CD14-positive monocyte (primary cell): ENCODE measurements around the gene KCNJ2. TPM values are rescaled to one million over a fixed set of nuclear protein-coding genes. Genes with fewer than 3 reads are reported as not detected.

Experiments
- DNase-seq, 3 donors: peaks; one replicate each; pipeline ENCODE4 v3.0.0-alpha.2; 2011 to 2022
- H2AFZ ChIP-seq: 2 replicates; pipeline ENCODE4 v1.6.0; 2012; ENCODE audit warnings: mild to moderate bottlenecking, low read depth, low read length, inconsistent platforms; ENCODE audit not compliant: insufficient read depth, poor library complexity, severe bottlenecking
- H3K27ac ChIP-seq, 2 donors: 1 replicate in 1 of 2; 2 replicates in 1 of 2; pipeline ENCODE4 v1.5.1; 2012 to 2013; ENCODE audit warnings: low read length in 2 of 2, control low read depth in 1 of 2, inconsistent platforms in 1 of 2, low read depth in 1 of 2, mild to moderate bottlenecking in 1 of 2
- H3K27me3 ChIP-seq, 2 donors: one replicate each; pipeline versions ENCODE4 v1.6.0 to v1.6.1; 2011 to 2013; ENCODE audit warnings: low read length in 2 of 2; ENCODE audit not compliant: control insufficient read depth in 2 of 2, insufficient read depth in 2 of 2
- H3K36me3 ChIP-seq, 2 donors: replicated peaks in 1 of 2; 1 replicate in 1 of 2; 2 replicates in 1 of 2; pipeline versions ENCODE4 v1.5.1 to v1.6.1; 2012 to 2013; ENCODE audit warnings: low read length in 2 of 2, control low read depth in 1 of 2, inconsistent platforms in 1 of 2, mild to moderate bottlenecking in 1 of 2; ENCODE audit not compliant: insufficient read depth in 2 of 2, control insufficient read depth in 1 of 2
- H3K4me1 ChIP-seq, 2 donors: 1 replicate in 1 of 2; 2 replicates in 1 of 2; pipeline versions ENCODE4 v1.5.1 to v1.6.1; 2012 to 2013; ENCODE audit warnings: low read length in 2 of 2, control low read depth in 1 of 2, inconsistent platforms in 1 of 2, mild to moderate bottlenecking in 1 of 2, moderate library complexity in 1 of 2; ENCODE audit not compliant: insufficient read depth in 2 of 2, control insufficient read depth in 1 of 2
- H3K4me2 ChIP-seq: replicated peaks from 2 replicates; pipeline ENCODE3; 2012; ENCODE audit warnings: low read length, moderate library complexity, mild to moderate bottlenecking; ENCODE audit not compliant: poor library complexity, severe bottlenecking; ENCODE audit errors: extremely low read depth
- H3K4me3 ChIP-seq, 3 experiments: fragments of 200-600 bp in 1 of 3; sonication (generic) in 1 of 3; replicated peaks in 1 of 3; 1 replicate in 2 of 3; 2 replicates in 1 of 3; pipeline ENCODE4 v1.5.1; 2011 to 2013; ENCODE audit warnings: low read length in 3 of 3, mild to moderate bottlenecking in 3 of 3, control low read depth in 2 of 3, low read depth in 2 of 3, inconsistent platforms in 1 of 3, moderate library complexity in 1 of 3
- H3K79me2 ChIP-seq: 2 replicates; pipeline ENCODE4 v1.6.0; 2012; ENCODE audit warnings: mild to moderate bottlenecking, control low read depth, inconsistent platforms, low read length, moderate library complexity; ENCODE audit not compliant: insufficient read depth
- H3K9ac ChIP-seq: 2 replicates; pipeline ENCODE4 v1.6.0; 2017; ENCODE audit warnings: low read length, mild to moderate bottlenecking; ENCODE audit not compliant: insufficient read depth, poor library complexity, severe bottlenecking
- H3K9me3 ChIP-seq, 2 donors: replicated peaks in 1 of 2; 1 replicate in 1 of 2; 2 replicates in 1 of 2; pipeline versions ENCODE4 v1.5.1 to v1.6.1; 2012 to 2013; ENCODE audit warnings: low read length in 2 of 2, control low read depth in 1 of 2; ENCODE audit not compliant: control insufficient read depth in 1 of 2, insufficient read depth in 1 of 2
- H4K20me1 ChIP-seq: 2 replicates; pipeline ENCODE4 v1.6.0; 2012; ENCODE audit warnings: mild to moderate bottlenecking, low read length, control low read depth, moderate library complexity; ENCODE audit not compliant: insufficient read depth
- H3K27ac Mint-ChIP-seq, 7 donors: one replicate each; pipeline ENCODE4 v1.8.0; 2020; ENCODE audit warnings: mild to moderate bottlenecking in 7 of 7, mixed read lengths in 7 of 7, moderate library complexity in 6 of 7, inconsistent platforms in 2 of 7
- H3K27me3 Mint-ChIP-seq, 3 donors: one replicate each; pipeline ENCODE4 v1.8.0; 2021 to 2022; ENCODE audit warnings: low read depth in 3 of 3, mild to moderate bottlenecking in 3 of 3, mixed read lengths in 3 of 3, moderate library complexity in 3 of 3, inconsistent platforms in 1 of 3
- H3K36me3 Mint-ChIP-seq, 2 donors: one replicate each; pipeline ENCODE4 v1.8.0; 2020; ENCODE audit warnings: mixed read lengths in 2 of 2, inconsistent platforms in 1 of 2, mild to moderate bottlenecking in 1 of 2
- H3K4me1 Mint-ChIP-seq: one replicate; pipeline ENCODE4 v1.8.0; 2020; ENCODE audit warnings: mild to moderate bottlenecking, mixed read lengths
- H3K4me3 Mint-ChIP-seq, 2 donors: one replicate each; pipeline ENCODE4 v1.8.0; 2020; ENCODE audit warnings: mild to moderate bottlenecking in 2 of 2, mixed read lengths in 2 of 2, moderate library complexity in 1 of 2
- H3K9me3 Mint-ChIP-seq, 7 donors: one replicate each; pipeline ENCODE4 v1.8.0; 2020 to 2022; ENCODE audit warnings: mixed read lengths in 7 of 7, mild to moderate bottlenecking in 6 of 7, moderate library complexity in 6 of 7, inconsistent platforms in 2 of 7
- CTCF ChIP-seq: fragments of 200-600 bp; IDR thresholded peaks from one replicate; pipeline ENCODE4 v1.8.0; 2022; ENCODE audit warnings: antibody characterized with exemption, mild to moderate bottlenecking
- WGBS: methylation state at CpG from one replicate; pipeline ENCODE4 v1.1.5; 2013; ENCODE audit warnings: missing lambda C conversion rate; ENCODE audit not compliant: insufficient coverage; 5-methylcytosine and 5-hydroxymethylcytosine counted together
- intact Hi-C, 2 donors: fragments of 100-400 bp; cut with micrococcal nuclease; formaldehyde crosslinking; loops; one replicate each; pipeline versions ENCODE4 v1.15.0 to v1.15.1; 2023
- polyA plus RNA-seq, 3 donors: library from polyadenylated mRNA; depleted of rRNA in 1 of 3; unstranded in 2 of 3; stranded (reverse) in 1 of 3; fragments of 300-500 nt in 2 of 3; fragments of >200 nt in 1 of 3; fragmentation: Illumina TruSeq in 2 of 3; gene quantifications; 1 replicate in 2 of 3; 2 replicates in 1 of 3; pipeline ENCODE4 v1.2.3, GENCODE V29; 2012 to 2021

KCNJ2 gene
- polyA plus RNA-seq, 3 donors: 0.37 to 2.0 (median 1.7) TPM

DNA sequence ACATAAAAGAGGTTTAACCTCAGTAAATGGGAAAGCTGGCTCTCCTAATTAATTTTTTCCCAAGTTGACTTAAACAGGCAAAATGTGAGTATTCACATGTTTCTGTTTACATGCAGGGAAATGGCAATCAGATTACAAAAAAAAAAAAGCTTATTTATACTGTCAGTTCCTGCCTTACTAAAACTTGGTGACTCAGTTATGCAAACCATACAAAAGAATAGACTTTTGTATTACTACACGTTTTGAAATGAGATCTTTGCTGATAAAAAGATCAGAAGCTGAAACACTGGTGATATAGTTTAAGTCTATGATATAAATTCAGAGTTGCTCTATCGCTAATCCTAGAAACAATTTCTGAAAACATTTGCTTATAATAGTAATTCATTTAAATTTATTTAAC is 9.4 kb upstream of the KCNJ2 start:
- Histone ChIP-seq H2AFZ (no peak overlapping the region), H3K4me2 (no peak overlapping the region), H3K9me3 (no peaks in the 10 kb centered on the region), H3K4me1 (no peaks in the 10 kb centered on the region), H3K9ac (no peak overlapping the region), H3K27me3 (no peaks in the 10 kb centered on the region), H3K27ac (no peak overlapping the region), H3K36me3 (no peaks in the 10 kb centered on the region), H4K20me1 (no peaks in the 10 kb centered on the region), H3K79me2 (no peaks in the 10 kb centered on the region), H3K4me3 (no peak overlapping the region)
- Mint-ChIP-seq H3K27ac (no peak overlapping the region), H3K4me1 (peaks cover 3% of the 10 kb centered on the region), H3K36me3 (no peaks in the 10 kb centered on the region), H3K9me3 (peaks cover 0 to 3% (median 0%) of the 10 kb centered on the region in 7 donors), H3K4me3 (no peak overlapping the region), H3K27me3 (no peaks in the 10 kb centered on the region)
- no peak for DNase-seq
- intact Hi-C loops: no loop called here
- no CpG with 5 or more reads among the region's 2 CpGs for WGBS
- no peak for TF ChIP-seq CTCF

- Mint-ChIP-seq H3K9me3 (peaks cover 0 to 3% (median 0%) of the 10 kb centered on the region in 7 donors), H3K27me3 (no peaks in the 10 kb centered on the region), H3K27ac (no peak overlapping the region), H3K4me1 (peaks cover 3% of the 10 kb centered on the region), H3K36me3 (no peaks in the 10 kb centered on the region), H3K4me3 (no peak overlapping the region)
- H3K36me3 ChIP-seq: no peaks in the 10 kb centered on the region
- H3K9me3 ChIP-seq: no peaks in the 10 kb centered on the region
- no peaks in the 10 kb centered on the region for H3K4me1 ChIP-seq
- no peaks in the 10 kb centered on the region for H3K27me3 ChIP-seq
- H3K9ac ChIP-seq: no peak overlapping the region
- H3K79me2 ChIP-seq: no peaks in the 10 kb centered on the region
- H3K4me3 ChIP-seq: no peak overlapping the region
- no CpG with 5 or more reads among the region's 1 CpG for WGBS
- H3K27ac ChIP-seq: no peak overlapping the region
- intact Hi-C loops: no loop called here
- TF ChIP-seq CTCF: no peak
- no peak overlapping the region for H2AFZ ChIP-seq
- no peaks in the 10 kb centered on the region for H4K20me1 ChIP-seq
- DNase-seq: no peak
- H3K4me2 ChIP-seq: no peak overlapping the region
Observed at GRCh38 chr17:70161519-70161918, 7.8 kb upstream of the KCNJ2 start.
